Measurements from ENCODE around the gene HS6ST2.

The HS6ST2 gene

GRCh38 chrX:132609362-132609848 lies 349.0 kb downstream of the HS6ST2 start:
- no peak for DNase-seq

GRCh38 chrX:132603700-132604286 lies 354.6 kb downstream of the HS6ST2 start:
- no peak for DNase-seq

- DNase-seq, result no peak
Measured at GRCh38 chrX:132602701-132603100, 355.7 kb downstream of the HS6ST2 start.

DNA sequence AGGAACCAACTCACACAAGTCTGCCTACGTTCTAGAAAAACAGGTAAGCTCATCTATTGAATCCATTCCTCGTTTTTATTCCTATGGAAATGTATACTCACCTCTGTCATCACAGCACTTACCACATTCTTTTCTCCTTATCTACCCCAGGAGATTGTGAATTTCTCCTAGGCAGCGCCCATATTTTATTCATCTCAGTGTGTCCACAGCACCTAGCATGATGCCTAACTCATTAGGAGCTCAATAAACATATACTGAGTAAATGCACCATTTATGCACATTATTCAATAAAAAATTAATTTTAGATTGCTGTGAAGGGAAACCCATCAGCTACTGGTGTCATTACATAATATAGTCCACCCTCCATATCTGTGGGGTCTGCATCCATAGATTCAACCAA lies 363.4 kb downstream of the HS6ST2 start:
- no peak for DNase-seq

GRCh38 chrX:132594129-132594528 lies 364.3 kb downstream of the HS6ST2 start:
- DNase-seq, result no peak

DNA sequence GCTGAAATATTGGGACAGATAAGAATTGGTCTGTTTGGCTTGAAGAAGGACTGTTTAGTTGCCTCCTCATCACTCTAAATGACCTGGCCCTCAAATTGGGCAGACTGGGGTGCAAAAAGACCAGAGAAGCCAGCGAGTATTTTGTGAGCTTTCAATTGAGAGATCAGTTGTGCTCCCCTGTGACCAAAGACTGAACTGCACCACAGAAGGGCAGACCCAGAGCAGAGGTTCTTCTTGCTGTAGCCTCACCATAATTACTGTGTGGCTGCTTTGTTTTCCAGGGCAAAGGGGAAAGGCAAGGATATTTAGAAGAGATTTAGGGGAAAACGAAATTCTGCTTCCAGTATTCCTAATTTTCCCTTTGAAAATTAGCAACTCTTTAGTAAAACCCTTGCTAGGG lies 365.5 kb downstream of the HS6ST2 start:
- no peak for DNase-seq

GRCh38 chrX:132591719-132592275 lies 366.6 kb downstream of the HS6ST2 start:
- no peak for DNase-seq

GRCh38 chrX:132590350-132591026 lies 367.9 kb downstream of the HS6ST2 start:
- no peak for DNase-seq

DNA sequence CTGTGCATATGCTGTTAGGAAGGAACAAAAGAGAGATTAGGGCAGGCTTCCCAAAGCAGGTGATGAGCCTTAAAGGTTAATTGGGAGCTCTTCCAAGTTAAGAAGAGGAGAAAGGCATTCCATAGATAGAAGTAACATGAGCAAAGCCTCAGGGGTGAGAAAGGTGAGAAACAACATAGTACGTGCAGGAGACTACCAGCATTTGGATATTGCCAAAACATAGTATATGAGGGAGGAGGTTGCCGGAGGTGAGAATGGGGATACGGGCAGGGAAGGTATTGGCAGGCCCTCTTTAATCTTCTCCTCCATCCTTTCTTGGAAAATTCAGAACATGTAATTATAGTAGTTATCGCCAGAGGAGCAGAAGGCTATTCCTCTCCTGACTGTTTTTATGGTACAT lies 373.5 kb downstream of the HS6ST2 start:
- no peak for DNase-seq

GRCh38 chrX:132576939-132577338 lies 381.5 kb downstream of the HS6ST2 start:
- DNase-seq, result no peak
